Measurements from ENCODE around the gene BCDIN3D. TPM values are rescaled to one million over a fixed set of nuclear protein-coding genes. Genes with fewer than 3 reads are reported as not detected.
"Not testable (repeated sequence)": the region's sequence is repeated elsewhere in the genome, so short reads cannot be mapped to it uniquely, and the experiment has no call there.

The BCDIN3D gene
- total RNA-seq, 1 donor from 2014 or later, result 2.2 TPM

GRCh38 chr12:49855890-49856289 is 13.0 kb upstream of the BCDIN3D start:
- DNase-seq, result not testable (repeated sequence)

- DNase-seq, result no peak
Measured at GRCh38 chr12:49854976-49855375, 12.1 kb upstream of the BCDIN3D start.

- no peak for DNase-seq
Measured at GRCh38 chr12:49853671-49854070, 10.8 kb upstream of the BCDIN3D start.

- DNase-seq, result no peak
Measured at GRCh38 chr12:49847161-49847560, 4.3 kb upstream of the BCDIN3D start.

GRCh38 chr12:49846032-49846431 is 3.1 kb upstream of the BCDIN3D start:
- no peak for DNase-seq

GRCh38 chr12:49843876-49844437 is 1.1 kb upstream of the BCDIN3D start:
- no peak for DNase-seq

GRCh38 chr12:49843411-49843810 is 505 bp upstream of the BCDIN3D start:
- no peak for DNase-seq

- peak; percentile 38 for DNase-seq
Measured at GRCh38 chr12:49838973-49839633, 3.8 kb downstream of the BCDIN3D start.

GRCh38 chr12:49832836-49833421 is 10.0 kb downstream of the BCDIN3D start:
- DNase-seq, result no peak

GRCh38 chr12:49831717-49832116 is 11.2 kb downstream of the BCDIN3D start:
- no peak for DNase-seq

GRCh38 chr12:49828133-49829091 is 14.5 kb downstream of the BCDIN3D start, which contains the start of gene NCKAP5L:
TSS of gene NCKAP5L (minus strand) at chr12:49828413. CDS start at chr12:49804044, 24,369 bp downstream.
- peak; percentile 97 for DNase-seq

- DNase-seq, result peak; percentile 52
Measured at GRCh38 chr12:49827401-49828099, 15.4 kb downstream of the BCDIN3D start.

- no peak for DNase-seq
Measured at GRCh38 chr12:49827051-49827400, 15.9 kb downstream of the BCDIN3D start.

- DNase-seq, result peak; percentile 26
Measured at GRCh38 chr12:49825971-49826421, 16.9 kb downstream of the BCDIN3D start.

GRCh38 chr12:49825360-49825970 is 17.4 kb downstream of the BCDIN3D start:
- DNase-seq, result no peak

GRCh38 chr12:49824895-49825294 is 18.0 kb downstream of the BCDIN3D start:
- no peak for DNase-seq

- no peak for DNase-seq
Measured at GRCh38 chr12:49824416-49824815, 18.5 kb downstream of the BCDIN3D start.

- DNase-seq, result no peak
Measured at GRCh38 chr12:49823951-49824350, 19.0 kb downstream of the BCDIN3D start.

- no peak for DNase-seq
Measured at GRCh38 chr12:49823350-49823749, 19.6 kb downstream of the BCDIN3D start.

- DNase-seq, result no peak
Measured at GRCh38 chr12:49821373-49822287, 21.3 kb downstream of the BCDIN3D start.

Measured in skin of body (tissue), 2 donors.